HG02840 (cell line): ENCODE measurements around the gene XCR1.
"Not testable (repeated sequence)": the region's sequence is repeated elsewhere in the genome, so short reads cannot be mapped to it uniquely, and the experiment has no call there.

Source experiments
- ATAC-seq: cut with Tn5 transposase; IDR thresholded peaks from one replicate; pipeline ENCODE4 v1.9.1; 2021; ENCODE audit warnings: mild to moderate bottlenecking, moderate library complexity, moderate number of reproducible peaks; ENCODE audit not compliant: unreplicated experiment, low FRiP score

XCR1 gene

DNA sequence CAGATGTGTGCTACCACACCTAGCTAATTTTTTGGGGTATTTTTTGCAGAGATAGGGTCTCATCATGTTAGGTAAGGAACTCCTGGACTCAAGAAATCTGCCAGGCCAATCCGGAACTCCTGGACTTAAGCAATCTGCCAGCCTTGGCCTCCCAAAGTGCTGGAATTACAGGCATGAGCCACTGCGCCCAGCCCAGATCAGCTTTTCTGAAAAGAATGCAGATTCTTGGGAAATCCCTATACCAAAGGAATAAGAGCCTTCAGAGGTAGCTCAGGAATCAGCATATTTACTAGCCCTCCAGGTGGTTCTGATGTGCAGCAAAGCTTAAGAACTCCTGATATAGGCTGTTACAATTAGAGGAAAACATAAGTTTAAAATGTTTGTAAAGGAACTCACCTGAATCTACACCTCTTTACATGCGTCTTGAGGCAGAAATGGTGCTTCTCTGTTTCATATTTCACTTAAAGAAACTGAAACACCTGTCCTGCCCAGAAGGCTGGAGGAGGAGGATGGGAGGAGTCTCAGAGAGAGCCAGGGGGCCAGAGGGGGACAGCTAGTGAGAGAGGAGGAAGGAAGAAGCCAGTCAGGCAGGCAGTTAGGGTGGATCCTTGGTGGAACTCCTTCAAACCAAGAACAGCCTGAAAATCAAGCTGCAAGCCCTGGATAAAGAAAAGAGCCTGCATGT is at the start of gene XCR1:
TSS of gene XCR1 (minus strand) at position 463 of the 685 bp plus-strand sequence. CDS start 5,536 bp downstream, outside the sequence.
- ATAC-seq, result no peak

DNA sequence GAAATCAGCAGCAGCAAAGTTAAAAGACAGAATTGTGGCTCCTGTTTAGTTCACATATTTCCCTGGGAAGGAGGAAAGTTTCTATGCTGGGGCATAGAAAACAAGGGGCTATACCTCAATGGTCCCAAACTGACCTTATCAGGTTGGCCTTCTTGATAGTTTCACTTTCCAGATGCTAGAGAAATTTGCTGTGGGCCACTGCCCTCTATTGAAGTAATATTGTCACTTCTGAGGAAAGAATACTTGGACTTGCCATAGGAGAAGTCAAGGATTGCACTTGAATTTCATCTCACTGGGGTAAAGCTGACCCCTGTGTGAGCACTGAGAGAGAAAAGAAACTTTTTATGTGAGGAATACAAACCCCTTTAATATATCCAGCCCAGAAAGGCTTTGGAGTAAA is 49.3 kb upstream of the XCR1 start:
- no peak for ATAC-seq

DNA sequence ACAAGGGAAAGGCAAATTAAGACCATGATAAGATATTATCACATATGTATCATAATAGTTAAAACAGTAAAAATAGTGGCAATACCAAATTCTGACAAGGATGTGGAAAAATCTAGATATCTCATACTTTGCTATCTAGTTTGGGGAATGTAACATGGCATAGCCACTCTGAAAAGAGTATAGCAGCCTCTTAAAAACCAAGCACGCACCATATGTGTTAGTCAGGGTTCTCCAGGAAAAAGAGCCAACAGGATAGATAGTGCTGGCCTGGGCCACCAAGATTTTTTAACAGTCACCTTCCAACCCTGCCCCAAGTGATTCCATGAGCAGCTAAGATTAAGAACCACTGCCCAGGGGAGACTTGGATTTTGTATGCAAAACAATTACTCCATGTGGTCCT is 48.5 kb upstream of the XCR1 start:
- no peak for ATAC-seq

DNA sequence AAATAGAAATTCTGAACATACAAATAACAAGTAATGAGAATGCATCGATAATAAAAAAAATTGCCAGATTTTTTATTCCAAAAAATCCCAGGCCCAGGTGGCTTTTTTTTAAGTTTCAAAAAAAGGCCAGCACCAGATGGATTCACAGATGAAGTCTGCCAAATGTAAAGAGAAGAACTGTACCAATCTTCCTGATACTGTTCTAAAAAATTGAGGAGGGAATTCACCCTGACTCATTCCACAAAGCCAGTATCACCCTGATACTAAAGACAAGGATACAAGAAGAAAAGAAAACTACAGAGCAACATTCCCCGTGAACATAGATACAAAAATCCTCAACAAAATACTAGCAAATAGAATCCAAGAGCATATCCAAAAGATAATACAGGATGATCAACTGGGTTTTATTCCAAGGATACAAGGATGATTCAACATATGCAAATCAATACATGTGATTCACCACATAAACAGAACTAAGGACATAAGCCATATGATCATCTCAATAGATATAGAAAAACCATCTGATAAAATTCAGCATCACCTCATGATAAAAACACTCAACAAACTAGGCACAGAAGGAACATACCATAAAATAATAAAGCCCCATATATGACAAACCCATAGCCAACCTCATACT is 44.1 kb upstream of the XCR1 start:
- ATAC-seq, result no peak

GRCh38 chr3:46070595-46071093 is 43.4 kb upstream of the XCR1 start:
- no peak for ATAC-seq

DNA sequence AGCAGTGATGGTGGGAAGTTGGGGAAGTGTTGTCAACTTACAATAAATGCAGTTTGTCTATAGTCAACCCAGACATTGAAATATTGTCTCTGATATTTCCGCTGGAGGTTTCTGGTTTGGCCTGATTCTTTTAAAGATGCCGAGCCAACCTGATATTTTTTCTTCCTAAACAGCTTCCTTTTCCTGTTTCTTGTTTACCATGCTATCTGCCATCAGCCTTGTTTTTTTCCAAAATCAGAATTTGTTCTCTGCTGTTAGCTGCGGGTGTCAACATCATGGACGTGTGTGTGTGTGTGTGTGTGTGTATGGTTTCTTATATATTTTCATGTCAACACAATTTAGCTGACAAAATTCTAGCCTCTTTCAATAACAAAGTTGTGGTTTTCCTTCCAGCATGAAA is 41.2 kb upstream of the XCR1 start:
- ATAC-seq, result no peak

DNA sequence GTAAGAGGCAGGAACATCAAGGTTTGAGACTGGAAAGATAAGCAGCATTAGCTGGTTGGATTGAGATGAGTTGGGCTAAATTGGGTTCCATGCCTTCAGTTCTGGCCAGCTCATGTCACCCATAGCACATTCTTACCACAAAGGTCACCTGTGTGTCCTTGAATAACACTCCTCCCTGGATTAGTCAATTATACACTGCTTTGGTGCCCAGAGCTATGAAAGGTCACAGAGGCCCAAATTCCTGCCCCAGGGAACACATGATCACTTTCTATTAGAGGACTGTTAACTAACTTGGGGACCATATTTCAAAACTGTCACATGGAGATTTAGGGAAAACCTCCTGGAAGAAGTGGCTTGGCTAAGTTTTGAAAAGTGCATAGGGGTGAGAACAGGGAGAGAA is 40.1 kb upstream of the XCR1 start:
- ATAC-seq, result no peak

- no peak for ATAC-seq
Measured at GRCh38 chr3:46065750-46066256, 38.5 kb upstream of the XCR1 start.

- ATAC-seq, result no peak
Measured at GRCh38 chr3:46065294-46065705, 38.0 kb upstream of the XCR1 start.

DNA sequence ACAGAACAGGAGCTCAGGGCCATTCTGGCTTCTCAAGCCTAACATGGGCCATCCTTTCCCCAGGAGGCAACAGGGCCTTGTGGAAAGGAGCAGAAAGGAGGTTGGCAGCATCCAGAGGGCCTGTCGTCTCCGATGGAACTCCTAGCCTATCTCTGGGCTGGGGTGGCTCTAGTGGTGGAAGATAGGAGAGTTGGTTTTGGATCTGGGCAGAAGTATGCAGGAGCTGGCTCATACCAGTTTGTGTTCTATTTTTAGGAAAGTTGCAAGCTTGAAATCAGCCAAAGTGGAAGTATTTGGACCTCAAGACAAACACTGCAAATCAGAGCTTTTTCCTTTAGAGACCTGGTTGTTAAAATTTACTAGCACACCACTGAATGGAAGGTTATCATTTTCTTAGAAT is 35.4 kb upstream of the XCR1 start:
- no peak for ATAC-seq

- no peak for ATAC-seq
Measured at GRCh38 chr3:46061887-46062286, 34.6 kb upstream of the XCR1 start.

DNA sequence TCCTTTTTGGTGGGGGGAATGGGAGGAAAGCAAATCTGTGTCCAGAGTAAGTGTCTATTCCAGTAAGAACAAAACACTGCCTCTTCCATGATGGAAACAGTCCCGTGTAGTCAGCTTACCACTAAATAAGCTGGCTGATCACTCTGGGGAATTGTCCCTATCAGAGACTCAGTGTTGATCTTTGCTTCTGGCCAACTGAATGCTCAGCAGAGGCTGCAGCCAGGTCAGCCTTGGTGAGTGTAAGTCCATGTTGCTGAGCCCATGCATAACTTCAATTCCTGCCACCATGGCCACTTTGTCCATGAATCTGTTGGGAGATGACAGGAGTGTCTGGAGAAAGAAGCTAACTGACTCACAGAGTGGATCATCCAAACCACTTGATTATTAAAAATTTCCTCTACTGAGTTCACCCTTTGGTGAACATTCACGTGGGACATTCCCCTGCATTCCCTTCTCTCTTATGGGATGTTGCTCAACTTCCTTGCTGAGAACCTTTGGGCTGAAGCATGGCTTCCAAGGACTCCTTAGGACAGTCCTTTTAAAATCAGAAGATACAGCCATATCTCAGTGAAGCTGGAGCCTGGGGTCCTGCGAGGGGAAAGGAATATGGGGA is 33.9 kb upstream of the XCR1 start:
- ATAC-seq, result no peak

DNA sequence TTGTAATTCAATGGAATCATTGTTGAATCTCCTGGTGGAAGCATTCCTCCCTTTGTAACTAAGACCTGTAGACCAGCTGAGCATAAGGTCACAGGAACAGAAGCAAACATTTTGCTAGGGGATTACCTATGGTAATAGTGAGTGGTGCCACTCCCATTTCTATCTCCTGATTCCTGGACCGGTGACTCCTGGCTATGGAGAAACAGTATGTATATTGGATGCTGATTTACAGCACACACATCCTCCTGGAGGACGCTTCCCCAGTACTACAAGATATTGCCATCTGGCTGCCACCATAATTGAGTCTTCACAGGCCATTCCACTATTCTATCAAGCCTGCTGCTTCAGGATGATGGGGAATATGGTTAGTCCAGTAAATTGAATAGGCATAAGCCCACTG is 33.3 kb upstream of the XCR1 start:
- ATAC-seq, result no peak

DNA sequence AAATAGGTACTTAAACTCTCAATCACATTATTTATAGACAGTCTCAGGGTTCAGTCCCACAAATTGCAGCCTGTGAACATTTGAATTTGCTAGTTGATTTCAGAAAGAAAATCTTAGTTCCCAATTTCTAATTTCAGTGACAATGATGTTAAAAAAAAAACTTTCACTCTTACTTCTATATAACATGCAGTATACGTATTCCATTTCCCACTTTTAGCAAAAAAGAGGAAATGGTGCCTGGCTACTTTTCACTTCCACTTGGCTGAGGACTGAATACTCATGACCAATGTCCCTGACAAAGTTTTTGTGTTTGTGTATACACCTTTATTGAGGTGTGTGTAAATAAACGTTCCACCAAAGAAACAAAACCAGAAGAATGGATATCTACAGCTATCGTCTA is 32.1 kb upstream of the XCR1 start:
- no peak for ATAC-seq

DNA sequence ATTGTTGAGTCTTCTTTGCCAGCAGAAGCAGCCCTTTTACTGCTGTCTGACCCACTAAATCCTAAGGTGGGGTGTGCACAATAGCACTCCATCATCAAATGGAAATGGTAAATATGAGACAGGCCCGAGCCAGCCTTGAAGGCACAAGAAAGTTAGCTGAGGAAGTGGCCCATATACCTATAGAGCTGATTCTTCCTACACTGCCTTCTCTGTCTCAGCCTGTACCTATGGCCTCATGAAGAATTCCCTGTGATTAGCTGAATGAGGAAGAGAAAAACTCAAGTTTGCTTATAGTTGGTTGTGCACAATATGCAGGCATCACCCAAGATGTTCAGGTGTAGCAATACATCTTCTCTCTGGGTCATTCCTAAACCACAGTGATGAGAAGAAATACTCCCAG is 31.7 kb upstream of the XCR1 start:
- no peak for ATAC-seq

GRCh38 chr3:46057716-46058115 is 30.4 kb upstream of the XCR1 start:
- no peak for ATAC-seq

- no peak for ATAC-seq
Measured at GRCh38 chr3:46056686-46057085, 29.4 kb upstream of the XCR1 start.

GRCh38 chr3:46053761-46054515 is 26.7 kb upstream of the XCR1 start:
- ATAC-seq, result not testable (repeated sequence)

- not testable (repeated sequence) for ATAC-seq
Measured at GRCh38 chr3:46053265-46053664, 26.0 kb upstream of the XCR1 start.

- no peak for ATAC-seq
Measured at GRCh38 chr3:46052531-46052930, 25.2 kb upstream of the XCR1 start.

DNA sequence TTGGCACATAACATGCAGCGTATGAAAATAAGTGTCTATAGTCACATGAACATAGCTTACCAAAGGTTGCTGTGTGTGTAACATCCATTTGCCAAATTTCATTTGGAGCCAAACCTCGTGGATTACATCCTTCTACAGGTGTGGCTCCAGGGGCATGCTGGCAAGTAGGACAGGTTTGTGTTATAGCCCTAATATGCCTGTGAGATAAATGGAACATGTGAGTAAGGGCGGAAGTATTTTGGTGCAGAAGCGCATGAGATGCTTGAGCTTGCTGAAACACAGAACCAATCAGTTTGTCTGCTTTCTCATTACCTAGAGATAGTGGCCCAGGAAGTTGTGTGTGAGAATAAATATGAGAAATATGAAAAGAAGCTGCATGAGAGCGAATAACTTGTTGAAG is 21.8 kb upstream of the XCR1 start:
- no peak for ATAC-seq
